NCI-H226 (cell line): ENCODE measurements around the gene LRP5.

ENCODE experiments used
- DNase-seq: peaks from one replicate; pipeline ENCODE4 v3.0.0-alpha.2; 2015

The LRP5 gene

GRCh38 chr11:68349461-68350249 lies 37.3 kb downstream of the LRP5 start:
- no peak for DNase-seq

- no peak for DNase-seq
Observed at GRCh38 chr11:68350759-68351449, 38.5 kb downstream of the LRP5 start.

DNA sequence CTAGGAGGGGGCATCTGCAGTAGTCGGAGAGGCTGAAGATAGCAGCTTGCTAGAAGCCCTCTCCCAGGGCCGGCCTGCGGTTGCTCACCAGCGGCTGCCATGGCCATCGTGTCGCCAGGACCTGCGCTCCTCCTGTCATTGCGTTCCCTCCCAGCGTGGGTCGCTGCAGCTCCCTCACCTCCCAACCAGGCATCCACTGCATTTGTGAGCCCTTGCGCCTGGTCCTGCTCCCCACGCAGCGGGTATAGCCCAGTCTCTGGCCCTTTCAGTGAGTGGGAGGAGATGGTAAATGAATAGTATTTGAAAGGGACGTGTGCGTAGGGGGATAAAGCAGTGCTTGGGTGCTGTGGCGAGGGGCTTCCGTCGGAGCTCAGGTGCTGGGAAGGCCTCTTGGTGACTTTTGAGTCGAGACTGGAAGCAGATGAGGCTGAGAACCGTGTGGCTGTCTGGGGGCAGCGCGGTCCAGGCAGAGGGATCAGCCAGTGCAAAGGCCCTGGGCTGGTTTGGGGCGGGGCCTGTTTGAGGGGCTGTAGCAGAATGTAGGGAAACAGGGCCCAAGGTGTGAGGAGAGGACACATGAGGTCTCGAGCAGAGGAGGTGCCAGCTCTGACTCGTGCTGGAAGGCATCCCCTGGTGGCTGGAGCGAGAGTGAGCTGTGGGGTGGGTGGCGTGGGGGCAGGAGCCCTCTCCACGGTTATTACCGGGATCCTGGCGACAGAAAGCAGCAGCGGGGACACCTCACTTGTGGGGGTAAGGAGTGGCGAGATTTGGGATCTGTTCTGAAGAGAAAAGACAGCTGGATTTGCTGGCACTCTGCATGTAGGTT lies 39.3 kb downstream of the LRP5 start:
- DNase-seq, result peak; percentile 2

DNA sequence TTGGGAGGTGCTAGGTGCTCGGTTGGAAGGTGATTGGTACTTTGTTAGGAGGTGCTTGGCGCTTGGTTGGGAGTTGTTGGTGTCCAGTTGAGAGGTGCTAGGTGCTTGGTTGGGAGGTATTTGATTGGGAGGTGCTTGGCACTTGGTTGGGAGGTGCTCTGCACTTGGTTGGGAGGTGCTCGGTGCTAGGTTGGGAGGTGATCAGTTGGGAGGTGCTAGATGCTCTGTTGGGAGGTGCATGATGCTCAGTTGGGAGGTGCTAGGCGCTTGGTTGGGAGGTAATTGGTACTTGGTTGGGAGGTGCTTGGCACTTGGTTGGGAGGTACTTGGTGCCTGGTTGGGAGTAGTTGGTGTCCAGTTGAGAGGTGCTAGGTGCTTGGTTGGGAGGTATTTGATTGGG lies 40.2 kb downstream of the LRP5 start:
- no peak for DNase-seq

- DNase-seq, result peak; percentile 19
Observed at GRCh38 chr11:68353118-68353517, 40.7 kb downstream of the LRP5 start.

DNA sequence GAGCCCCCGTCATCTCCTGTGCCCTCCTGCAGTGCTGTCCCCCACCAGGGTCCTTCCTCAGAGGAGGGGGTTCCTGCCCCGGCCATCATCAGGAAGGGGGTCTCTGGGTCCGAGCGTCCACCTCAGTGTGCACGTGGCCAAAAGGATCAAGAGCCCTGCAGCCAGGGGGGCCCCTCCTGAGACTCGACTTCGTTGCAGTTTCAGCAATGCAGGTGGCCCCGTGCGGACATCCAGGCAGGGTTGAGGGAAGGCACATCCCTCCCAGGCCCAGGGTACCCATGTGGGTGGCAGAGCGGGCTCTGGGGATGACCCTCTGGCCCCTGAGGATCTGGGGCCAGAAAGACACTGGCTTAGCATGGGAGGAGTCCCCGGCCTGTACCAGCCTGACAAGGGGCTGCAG lies 41.3 kb downstream of the LRP5 start:
- DNase-seq, result no peak

GRCh38 chr11:68354148-68354872 lies 41.9 kb downstream of the LRP5 start:
- DNase-seq, result peak; percentile 92

DNA sequence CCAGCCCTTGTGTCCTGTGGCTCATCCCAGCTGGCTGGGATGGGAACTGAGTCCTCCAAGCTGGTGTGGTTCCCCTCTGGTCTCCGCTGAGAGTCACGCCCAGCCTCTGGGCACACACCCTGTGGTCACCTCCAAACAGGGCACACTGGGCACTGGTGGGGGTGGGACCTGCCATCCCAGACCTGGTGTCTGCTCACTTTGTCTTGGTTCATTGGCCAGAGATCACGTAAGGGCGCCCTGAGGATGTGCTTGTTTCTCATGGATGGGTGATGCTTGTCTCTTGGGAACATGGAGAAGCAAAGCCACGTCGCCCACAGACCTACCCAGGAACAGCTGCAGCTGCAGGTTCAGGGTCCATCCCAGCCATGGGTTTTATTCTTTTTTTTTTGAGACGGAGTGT lies 43.1 kb downstream of the LRP5 start:
- no peak for DNase-seq

DNA sequence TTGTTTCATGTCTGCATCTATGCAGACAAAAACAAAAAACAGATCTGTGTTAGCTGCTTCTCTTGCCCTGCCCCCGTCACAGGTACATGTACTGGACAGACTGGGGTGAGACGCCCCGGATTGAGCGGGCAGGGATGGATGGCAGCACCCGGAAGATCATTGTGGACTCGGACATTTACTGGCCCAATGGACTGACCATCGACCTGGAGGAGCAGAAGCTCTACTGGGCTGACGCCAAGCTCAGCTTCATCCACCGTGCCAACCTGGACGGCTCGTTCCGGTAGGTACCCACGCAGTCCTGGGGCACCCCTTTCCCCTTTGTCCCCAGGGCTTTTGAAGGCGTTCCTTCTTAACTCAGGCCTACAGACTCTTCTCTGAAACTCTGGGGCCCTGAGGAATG lies 45.2 kb downstream of the LRP5 start:
- DNase-seq, result no peak

DNA sequence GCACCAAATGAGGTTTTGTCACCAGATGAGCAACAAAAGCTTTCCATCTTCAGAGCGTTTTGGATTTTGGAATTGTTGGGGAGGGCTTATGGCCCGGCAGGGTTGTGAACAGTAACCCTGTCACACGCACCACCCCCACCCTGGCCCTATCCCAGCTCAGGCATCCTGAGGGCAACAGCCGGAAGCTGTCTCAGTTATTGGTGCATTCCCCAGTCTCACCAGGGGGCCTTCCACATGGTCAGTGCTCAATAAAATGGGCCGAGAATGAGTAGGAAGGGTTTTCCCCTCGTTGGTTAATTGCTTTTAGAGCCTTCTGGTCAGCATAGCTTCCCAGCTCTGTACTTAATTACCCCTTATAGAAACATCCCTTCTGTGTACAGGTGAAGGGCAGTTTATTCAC lies 46.0 kb downstream of the LRP5 start:
- no peak for DNase-seq

- no peak for DNase-seq
Observed at GRCh38 chr11:68361702-68362101, 49.3 kb downstream of the LRP5 start.

DNA sequence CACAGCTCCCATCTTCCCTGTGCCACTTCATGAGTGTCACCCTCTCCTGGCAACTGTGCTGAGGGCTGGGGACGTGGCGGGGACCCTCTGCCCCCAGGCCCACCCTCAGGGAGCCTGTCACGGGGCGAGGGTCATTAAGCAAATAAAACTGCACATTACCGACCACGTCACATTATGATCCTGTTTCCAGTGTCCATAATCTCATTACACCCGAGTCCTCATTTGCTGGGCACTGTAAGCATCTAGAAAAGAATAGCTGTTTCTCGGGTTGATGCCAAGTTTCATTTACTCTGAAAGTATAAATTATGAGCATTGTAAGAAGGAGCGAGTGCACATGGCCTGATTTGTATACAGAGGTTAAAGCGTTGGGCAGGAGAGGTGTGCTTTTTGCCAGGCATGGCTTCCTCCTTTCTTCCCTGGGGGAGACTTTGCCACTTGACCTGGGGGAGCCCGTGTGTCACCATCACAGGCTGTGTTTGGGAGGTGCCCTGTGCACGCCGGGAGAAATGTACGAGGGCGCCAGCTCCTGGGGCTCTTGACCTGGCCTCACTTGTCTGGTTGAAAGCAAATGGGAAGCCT lies 50.5 kb downstream of the LRP5 start:
- no peak for DNase-seq

DNA sequence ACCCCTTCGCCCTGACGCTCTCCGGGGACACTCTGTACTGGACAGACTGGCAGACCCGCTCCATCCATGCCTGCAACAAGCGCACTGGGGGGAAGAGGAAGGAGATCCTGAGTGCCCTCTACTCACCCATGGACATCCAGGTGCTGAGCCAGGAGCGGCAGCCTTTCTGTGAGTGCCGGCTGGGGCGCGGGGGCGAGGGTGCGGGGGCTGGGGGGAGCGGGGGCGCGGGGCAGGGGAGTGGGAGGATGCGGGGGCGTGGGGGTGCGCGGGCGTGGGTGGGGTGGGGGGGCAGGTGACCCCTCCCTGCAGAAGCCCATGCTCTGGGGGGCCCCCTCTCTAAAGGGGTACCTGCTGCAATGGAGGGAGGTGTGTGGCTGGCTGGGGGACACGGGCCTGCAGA lies 51.4 kb downstream of the LRP5 start:
- no peak for DNase-seq

GRCh38 chr11:68364581-68364980 lies 52.2 kb downstream of the LRP5 start:
- DNase-seq, result no peak

DNA sequence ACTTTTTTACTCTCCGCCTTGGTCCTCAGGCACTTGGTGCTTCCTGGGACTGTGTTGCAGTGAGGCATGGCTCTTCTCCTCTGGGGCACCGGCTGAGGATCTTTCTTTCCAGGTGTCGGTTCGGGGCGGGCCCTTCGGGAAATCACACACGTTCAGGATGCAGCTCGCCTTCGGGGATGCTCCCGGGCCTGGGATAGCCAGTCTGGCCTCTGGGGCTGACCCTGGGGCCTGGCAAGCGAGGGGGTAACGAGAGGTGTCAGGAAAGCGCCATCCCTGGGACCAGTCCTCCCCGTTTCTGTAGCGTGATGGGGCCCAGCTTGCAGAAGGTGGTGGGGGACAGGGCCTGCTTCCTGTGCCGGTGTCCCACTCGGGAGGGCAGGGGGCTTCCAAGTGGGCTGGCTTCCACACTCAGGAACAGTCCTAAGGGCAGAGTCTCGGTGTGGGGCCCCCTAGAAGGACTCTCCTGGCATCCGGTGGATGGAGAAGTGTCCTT lies 53.6 kb downstream of the LRP5 start:
- no peak for DNase-seq

GRCh38 chr11:68367252-68367651 lies 54.9 kb downstream of the LRP5 start:
- DNase-seq, result no peak

- DNase-seq, result no peak
Observed at GRCh38 chr11:68369756-68370155, 57.4 kb downstream of the LRP5 start.

GRCh38 chr11:68370211-68371111 lies 58.1 kb downstream of the LRP5 start:
- DNase-seq, result no peak

DNA sequence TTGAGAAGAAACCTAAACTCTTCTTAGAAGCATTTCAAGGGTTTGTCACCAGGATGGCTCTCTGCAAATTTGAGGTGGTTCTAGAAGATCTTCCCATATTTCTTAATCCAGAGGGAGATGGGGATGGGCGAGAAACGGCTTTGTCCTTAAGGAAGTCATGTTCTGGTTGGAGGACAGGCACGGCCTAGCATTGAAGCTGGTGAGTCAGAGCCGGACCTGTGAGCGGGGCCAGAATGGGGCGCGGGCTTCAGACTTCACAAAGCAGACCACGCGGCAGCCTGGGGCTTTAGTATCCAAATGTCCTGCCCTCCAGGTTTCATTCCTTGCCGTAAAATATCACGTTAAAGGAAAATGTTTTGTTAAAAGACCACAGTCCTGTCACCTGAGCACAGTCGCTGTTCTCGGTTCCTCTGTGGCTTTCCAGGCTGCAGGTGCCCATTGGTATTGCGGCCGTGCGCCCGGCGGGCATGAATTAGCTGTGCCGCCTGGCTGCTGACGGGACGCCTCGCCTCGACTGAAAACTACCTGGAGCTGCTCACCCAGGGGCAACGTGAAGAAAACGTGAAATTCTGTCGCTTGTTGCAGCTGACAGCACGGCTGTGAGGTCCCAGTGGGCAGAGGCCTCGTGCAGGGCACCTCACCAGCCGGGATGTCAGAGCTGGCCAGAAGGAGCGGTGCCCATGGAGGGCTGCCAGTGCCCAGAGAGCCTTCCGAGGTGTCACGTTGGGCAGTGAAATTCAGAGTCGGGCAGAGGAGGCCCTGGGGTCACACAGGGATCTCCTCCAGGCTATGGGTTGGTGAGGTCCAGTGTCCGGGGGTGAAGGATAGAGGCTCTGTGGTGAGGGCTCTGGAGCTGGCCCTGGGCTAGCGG lies 59.0 kb downstream of the LRP5 start:
- DNase-seq, result no peak

- DNase-seq, result no peak
Observed at GRCh38 chr11:68372114-68372513, 59.7 kb downstream of the LRP5 start.
